Measurements from ENCODE around the gene HNRNPL.
"Not testable (repeated sequence)": the region's sequence is repeated elsewhere in the genome, so short reads cannot be mapped to it uniquely, and the experiment has no call there.

HNRNPL gene

DNA sequence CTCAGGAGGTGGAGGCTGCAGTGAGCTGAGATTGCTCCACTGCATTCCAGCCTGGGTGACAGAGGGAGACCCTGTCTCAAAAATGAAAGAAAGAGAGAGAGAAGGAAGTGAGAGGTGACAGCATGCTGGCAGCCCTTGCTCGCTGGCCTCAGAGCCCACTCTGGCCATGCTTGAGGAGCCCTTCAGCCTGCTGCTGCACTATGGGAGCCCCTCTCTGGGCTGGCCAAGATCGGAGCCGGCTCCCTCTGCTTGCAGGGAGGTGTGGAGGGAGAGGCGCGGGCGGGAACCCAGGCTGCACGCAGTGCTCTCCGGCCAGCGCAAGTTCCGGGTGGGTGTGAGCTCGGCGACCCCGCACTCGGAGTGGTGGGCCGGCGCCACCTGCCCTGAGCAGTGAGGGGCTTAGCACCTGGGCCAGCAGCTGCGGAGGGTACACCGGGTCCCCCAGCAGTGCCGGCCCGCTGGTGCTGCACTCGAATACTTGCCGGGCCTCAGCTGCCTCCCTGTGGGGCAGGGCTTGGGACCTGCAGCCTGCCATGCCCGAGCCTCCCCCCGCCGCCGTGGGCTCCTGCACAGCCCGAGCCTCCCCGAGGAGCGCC, 28.5 kb downstream of the HNRNPL start:
- not testable (repeated sequence) for DNase-seq

DNA sequence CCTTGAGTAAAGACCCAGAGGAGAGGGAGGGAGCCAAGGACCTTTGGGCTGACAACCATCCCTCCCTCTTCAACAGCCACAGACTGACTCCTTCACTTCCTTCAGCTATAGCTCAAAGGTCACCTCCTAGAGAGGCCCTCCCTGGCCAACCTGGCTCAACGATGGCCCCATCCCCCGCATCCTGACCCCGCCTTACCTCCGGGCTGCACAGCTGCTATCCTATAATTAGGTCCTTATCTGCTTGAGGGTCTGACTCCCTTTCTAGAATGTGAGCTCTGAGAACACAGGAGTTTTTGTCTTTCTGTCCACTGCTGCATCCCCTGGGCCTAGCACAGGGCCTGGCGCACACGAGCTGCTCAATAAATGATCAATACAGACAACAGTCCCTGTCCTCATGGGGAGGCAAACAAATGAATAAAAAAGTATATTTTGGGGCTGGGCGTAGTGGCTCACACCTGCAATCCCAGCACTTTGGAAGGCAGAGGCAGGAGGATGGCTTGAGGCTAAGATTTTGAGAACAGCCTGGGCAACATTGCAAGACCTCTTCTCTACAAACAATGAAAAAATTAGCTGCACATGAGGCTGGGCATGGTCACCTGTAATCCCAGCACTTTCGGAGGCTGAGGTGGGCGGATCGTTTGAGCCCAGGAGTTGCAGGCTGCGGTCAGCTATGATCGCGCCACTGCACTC, 30.4 kb downstream of the HNRNPL start:
- DNase-seq: no peak

- DNase-seq: no peak
Observed at GRCh38 chr19:38817081-38817480, 32.7 kb downstream of the HNRNPL start.

- no peak for DNase-seq
Observed at GRCh38 chr19:38816131-38816750, 33.5 kb downstream of the HNRNPL start.

DNA sequence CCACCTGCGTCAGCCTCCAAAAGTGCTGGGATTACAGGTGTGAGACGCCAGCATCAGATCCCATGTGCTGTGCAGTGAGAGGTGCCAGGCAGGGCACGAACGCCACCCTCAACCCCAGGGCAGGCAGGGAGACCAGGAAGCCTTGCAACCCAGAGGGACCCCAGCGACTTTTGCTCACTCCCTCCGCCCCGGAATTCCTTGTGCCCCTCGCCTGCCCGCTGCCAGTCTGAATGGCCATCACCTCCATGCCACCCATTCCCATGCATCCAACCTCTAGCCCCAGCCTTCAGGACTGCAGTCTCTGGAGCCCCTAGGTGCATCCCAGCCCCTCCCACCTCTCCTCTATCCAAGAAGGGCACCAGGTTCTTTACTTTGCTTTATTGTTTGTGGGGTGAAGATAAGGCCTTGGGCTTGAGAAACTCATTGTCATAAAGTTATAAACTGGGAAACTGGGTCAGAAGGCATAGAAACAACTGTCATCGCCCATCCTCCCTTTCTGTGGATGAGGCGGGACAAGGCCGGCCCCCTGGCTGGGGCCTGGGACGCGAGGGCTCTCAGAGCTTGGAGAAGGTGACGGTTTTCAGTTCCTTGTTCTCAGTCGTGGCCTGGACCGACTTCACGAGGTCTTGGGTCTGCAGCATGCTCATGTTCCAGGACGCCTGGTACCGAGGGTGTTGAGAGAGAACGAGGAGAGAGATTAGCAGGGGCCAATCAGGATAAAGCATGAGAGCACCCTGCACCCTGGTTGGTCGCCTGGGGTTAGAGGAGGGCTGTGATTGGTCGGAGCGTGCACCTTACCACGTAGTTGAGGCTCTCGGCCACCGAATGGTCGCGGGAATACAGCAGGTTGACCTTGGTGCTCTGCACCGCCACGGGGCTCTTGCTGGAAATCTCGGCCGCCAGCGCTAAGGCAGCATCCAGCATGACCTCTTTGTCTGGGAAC, 34.5 kb downstream of the HNRNPL start:
- no peak for DNase-seq

- not testable (repeated sequence) for DNase-seq
Observed at GRCh38 chr19:38813932-38814331, 35.9 kb downstream of the HNRNPL start.

DNA sequence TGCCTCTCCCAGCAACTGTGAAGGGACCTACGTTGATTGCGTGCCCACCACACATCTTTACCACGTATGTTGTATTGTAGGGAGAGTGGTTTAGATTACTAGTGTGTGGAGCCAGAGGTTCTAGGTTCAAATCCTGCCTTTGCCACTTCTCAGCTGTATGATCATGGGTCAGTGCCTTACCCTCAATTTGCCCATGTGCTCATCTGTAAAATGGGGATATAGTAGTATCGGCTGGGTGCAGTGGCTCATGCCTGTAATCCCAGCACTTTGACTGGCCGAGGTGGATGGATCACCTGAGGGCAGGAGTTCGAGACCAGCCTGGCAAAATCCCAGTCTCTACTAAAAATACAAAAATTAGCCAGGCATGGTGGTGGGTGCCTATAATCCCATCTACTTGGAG, 36.5 kb downstream of the HNRNPL start:
- DNase-seq: no peak

GRCh38 chr19:38812841-38813320, 36.9 kb downstream of the HNRNPL start, which contains the start of gene LGALS4:
Gene LGALS4 (minus strand): TSS chr19:38812945. CDS start chr19:38812886, 59 bp downstream.
- no peak for DNase-seq

- no peak for DNase-seq
Observed at GRCh38 chr19:38812009-38812840, 37.6 kb downstream of the HNRNPL start.

DNA sequence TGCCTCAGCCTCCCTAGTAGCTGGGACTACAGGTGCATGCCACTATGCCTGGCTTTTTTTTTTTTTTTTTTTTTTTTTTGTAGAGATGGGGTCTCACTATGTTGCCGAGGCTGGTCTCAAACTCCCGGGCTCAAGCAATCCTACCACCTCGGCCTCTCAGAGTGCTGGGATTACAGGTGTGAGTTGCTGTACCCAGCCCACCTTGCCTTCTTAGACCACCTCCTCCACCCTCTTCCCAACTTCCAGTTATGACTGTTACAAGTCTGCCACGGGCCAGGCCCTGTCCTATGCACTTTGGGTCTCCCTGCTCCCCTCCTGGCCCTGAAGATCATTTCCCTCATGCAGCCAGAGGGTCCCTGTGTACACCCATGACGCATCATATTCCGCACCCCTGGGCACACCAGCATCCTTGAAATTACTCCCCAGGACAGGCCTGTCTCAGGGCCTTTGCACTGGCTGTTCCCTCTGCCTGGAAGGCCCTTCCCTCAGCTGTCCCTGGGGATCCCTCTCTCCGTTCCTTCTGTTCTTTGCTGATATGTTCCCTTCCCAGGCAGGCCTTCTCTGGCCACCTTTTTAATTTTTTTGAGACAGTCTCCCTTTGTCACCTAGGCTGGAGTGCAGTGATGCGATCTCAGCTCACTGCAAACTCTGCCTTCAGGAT, 40.1 kb downstream of the HNRNPL start:
- DNase-seq: no peak

GRCh38 chr19:38808741-38809140, 41.0 kb downstream of the HNRNPL start:
- DNase-seq: no peak

- not testable (repeated sequence) for DNase-seq
Observed at GRCh38 chr19:38807374-38808098, 42.2 kb downstream of the HNRNPL start.

DNA sequence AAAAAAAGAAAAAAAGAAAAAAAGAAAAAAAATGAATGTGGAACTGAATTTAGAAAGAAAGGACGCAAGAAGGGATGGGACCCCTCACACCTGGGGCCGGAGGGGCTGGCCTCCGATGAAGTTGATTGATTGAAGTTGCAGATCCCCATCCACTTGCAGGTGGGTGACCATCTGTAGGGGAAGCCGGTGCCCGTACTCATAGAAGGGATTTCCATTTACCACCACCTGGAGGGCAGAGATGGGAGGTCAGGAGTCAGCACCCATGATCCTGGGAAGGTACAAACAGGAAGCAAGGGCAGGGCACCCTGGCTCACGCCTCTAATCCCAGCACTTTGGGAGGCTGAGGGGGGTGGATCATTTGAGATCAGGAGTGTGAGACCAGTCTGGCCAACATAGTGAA, 43.4 kb downstream of the HNRNPL start:
- DNase-seq: no peak

DNA sequence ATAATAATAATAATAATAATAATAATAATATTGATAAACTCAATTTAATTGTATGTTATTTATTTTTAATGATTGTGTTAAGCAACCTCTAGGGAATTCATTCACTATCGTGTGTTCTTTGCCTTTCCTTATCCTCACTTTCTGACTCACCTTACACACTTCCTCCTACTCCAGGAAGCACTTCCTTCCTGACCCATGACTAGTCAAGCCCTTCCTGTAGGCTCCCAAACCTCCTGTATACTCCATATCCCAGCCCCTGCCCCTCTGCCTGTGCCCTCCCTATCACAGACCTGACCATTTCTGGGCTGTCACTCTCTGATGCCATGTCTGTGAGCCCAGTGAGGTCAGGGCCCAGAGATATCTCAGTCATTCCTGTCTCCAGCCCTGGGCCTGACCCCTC, 44.6 kb downstream of the HNRNPL start:
- no peak for DNase-seq

DNA sequence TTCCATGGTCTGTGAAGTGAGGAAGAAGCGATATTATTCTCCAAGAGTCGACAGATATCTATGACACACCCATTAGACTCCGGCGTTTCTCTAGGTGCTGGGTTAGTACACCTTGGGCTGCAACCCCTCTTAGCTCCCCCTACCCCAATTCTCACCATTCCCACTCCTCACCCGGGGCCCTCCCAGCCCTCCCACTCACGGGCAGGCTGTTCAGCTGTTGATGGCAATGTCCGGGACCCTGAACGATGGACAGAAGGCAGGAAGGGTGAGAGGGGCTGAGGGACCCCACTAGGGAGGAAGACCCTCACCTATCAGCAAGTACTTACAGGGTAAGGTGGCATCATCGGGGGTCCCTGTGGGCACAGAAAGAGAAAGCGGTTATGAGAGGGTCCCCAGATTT, 46.2 kb downstream of the HNRNPL start:
- DNase-seq: no peak

GRCh38 chr19:38801359-38802095, 48.3 kb downstream of the HNRNPL start:
- no peak for DNase-seq

DNA sequence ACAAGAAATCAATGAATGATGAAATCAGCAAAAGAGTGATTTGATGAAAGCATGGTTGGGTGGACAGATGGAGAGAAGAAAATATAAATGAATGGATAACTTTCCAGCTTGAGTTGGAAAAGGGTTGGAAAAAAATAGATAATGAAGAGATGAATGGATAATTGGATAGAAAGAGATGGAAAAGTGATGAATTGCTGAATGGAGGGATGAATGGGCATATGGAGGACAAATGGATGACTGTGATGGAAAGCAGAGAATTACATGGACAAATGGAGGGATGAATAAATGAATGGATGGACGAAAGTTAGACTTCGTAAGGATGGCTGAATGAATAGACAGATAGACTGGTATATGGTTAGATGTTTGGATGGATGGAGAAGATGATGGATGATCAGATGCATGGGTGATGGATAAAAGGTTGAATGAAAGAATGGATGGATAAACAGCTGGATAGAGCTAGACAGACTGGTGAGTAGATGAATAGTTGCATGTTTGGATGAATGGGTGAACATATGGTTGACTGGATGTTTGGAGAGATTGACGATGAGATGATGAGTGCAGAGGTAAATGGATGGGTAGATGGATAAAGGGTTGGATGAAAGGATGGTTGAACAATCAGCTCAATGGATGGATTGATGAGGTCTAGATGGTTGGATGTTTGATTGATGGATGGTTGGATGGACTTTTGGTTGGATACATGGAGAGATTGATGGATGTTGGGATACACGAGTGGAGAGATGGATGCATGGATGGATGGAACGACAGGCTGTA, 49.0 kb downstream of the HNRNPL start:
- DNase-seq: no peak

DNA sequence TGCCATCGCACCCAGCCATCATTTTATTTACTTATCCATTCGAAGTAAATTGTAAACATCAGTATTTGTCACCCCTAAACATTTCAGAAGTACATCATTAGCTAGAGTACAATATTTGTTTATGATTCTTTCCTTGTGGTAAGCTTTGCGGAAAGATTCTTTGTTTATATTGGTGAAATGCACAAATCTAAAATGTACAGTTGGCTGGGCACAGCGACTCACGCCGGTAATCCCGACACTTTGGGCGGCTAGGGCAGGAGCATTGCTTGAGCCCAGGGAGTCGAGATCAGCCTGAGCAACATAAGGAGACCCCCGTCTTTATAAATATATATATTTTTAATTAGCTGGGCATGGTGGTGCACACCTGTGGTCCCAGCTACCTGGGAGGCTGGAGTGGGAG, 50.7 kb downstream of the HNRNPL start:
- DNase-seq: no peak

DNA sequence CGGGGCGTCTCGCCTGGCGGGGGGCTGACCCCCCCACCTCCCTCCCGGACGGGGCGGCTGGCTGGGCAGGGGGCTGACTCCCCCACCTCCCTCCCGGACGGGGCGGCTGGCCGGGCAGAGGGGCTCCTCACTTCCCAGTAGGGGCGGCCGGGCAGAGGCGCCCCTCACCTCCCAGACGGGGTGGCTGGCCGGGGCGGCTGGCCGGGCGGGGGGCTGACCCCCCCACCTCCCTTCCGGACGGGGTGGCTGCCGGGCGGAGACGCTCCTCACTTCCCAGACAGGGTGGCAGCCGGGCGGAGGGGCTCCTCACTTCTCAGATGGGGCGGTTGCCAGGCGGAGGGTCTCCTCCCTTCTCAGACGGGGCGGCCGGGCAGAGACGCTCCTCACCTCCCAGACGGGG, 52.0 kb downstream of the HNRNPL start:
- not testable (repeated sequence) for DNase-seq
